NCI-H1105 (cell line): ENCODE results near the gene PROK1.

Experiments
- DNase-seq: peaks from one replicate; lab custom pipeline; 2025; lab: John Stamatoyannopoulos, UW

PROK1 gene

DNA sequence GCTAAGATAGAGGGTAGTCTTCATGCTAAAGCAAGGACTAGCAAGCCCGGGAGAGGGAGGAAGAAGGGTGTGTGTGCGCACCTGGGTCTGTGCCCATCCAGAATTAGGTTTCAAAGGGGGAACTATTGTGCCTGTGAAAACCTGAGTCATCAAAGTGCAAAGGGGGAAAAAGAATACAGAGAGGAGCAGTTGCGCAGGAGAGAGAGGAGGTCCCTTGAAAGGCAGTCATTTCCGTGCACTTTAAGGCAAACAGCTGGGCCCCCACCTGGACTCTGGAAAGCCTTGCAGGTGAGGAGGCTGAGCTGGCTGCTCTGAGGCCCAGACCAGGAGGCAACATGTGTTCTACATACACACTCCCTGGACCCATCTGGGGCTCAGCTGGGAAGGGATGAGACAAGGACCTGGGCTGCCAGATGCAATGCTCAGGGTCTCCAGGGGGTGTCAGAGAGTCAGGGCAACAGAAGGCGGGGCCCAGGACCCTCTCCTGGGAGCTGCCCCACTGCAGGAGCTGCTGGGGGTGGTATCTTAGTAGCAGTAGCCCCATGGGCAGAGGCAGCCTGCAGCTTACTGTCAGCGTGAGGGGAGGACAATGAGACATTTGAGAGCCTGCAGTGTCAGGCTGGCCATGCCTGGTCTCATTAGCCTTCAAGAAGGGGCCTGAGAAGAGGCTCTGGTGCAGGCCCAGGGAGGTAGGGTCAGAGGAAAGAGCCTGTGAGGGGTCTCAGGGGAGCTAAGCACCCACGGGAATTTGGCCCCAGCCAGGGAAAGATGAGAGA lies 14.3 kb downstream of the PROK1 start:
- no peak for DNase-seq

DNA sequence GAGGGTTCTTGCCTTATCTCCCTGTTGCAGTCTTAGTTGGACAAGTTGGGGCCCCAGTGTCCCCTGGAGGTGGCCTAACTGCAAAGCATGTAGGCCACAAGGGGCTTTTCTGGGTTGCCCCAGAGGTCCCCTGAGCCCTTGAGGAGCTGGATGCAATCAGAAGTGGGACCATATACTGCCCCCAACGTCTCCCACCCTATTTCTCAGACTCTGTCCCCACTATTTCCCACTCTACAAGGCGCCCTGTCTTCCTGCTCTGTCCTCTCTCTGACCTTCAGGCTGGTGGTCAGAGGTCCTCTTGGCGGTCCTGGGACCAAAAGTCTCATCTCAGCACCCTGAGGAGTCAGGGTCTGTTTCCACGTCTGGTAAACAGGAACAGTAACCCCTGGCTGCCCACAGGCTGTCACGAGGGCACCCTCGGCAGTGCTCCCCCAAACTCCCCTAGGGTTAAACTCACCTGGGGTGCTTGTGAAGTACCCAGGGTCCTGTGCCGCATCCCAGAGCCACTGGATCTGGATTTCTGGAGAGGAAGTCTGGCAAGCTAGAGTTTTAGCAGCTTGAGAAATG lies 14.9 kb downstream of the PROK1 start:
- no peak for DNase-seq

DNA sequence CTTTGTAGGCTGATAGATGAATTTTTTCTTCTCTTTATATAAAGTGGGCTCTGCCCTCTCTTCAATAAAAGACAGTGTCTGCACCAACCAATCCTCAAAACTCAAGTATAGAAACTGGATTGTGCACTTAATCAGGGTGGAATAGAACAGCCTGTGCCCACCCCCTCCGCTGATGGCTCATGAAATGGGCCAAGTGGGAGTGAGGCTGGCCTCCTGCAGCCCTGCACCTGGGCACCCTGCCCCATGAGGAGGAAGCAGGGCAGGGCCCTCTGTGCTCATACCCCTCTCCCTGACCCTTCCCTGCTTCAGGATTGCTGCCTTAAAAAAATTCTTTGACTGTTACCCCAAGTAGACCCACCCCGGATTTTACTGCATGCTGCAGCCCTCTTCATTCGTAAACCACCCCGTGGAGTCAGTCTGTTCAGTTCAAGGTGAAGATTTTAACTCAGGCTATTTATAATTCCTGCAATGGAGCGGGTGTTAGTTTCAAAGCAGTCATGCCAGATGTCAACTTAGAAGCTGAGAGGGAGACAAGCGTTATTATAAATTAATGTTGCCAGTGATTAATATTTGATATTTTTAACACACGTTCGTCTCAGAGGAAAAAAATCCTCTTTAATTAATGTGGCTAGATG lies 15.8 kb downstream of the PROK1 start:
- no peak for DNase-seq

DNA sequence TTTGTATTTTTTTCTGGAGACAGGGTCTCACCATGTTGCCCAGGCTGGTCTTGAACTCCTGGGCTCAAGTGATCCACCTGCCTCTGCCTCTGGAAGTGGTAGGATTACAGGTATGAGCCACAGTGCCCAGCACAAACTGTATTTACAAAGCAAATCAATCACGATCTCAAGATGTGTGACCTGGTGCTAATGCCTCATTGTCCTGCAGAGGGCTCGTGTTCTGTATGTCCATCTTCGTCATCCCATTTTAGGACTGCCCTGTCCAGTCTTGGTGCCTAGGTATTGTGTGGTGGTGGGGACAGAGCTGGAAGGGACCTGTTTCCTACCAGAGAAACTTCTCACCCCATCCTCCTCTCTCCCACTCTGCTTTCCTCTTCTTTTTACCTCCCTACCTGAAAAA lies 20.2 kb downstream of the PROK1 start:
- DNase-seq: no peak

DNA sequence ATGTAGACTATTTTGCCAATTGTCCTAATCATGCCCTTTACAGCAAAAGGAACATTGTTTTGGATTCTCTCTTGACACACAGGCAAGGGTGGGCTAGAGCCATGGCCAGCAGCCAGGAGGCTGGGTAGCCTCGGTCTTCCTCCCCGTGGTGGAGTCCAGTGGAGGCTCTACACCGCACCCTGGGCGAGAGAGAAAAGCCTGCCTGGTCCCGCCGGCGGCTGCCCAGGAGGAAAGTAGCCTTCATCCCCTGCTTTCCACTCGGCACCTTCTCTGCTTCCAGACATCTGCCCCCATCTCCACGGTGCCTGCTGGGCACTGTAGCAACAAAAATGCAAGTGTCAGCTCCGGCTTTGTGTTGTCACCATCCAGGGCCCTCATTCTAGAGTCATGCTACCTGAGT lies 21.6 kb downstream of the PROK1 start:
- DNase-seq: no peak

DNA sequence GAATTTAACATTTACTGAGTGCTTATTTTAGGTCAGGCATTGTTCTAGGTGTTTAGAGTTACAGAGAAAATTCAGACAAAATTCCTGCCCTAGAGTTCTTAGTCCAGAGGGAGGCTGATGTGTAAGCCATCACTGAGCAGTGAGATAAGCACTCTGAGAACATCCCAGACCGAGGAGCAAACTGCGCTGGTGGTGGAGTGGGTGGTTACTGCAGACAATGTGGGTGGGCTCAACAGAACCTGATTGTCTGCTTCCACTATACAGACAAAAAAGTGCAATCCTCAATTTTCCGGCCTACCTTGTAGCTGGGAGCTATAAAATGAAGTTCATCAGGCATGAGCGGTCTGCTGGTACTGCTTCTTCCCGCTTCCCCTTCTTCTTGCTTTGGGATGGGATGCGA lies 23.5 kb downstream of the PROK1 start:
- no peak for DNase-seq

DNA sequence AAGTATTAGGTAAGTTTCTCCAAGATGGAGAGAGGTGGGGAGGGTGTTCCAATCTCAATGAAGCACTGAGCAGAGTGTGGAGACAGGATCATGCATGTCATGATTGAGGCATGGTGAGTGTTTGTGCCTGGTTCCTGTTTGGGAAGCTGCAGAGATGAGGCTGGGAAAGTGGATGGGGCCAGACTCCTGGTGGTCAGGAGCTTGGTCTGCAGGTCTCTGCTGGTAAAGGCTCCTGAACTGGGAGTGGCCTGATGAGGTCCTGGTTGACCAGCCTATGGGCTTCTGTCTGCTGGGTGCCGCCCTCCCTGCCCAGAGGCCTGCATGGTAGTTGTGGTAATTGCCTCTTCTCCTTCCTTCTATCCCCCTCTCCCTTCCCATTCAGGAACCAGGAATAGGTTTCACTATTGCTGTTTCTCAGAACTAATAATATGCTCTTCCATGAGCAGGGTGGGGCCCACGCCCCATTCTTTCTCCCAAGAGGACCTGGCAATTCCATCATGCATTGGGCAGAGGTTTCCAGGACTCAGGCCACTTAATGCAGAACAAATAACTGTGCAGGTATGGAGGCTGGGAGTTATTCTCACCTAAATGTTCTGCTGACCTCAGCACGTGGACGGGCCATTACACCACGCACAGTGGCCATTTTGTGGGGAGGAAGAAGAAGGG lies 24.5 kb downstream of the PROK1 start:
- DNase-seq: no peak

DNA sequence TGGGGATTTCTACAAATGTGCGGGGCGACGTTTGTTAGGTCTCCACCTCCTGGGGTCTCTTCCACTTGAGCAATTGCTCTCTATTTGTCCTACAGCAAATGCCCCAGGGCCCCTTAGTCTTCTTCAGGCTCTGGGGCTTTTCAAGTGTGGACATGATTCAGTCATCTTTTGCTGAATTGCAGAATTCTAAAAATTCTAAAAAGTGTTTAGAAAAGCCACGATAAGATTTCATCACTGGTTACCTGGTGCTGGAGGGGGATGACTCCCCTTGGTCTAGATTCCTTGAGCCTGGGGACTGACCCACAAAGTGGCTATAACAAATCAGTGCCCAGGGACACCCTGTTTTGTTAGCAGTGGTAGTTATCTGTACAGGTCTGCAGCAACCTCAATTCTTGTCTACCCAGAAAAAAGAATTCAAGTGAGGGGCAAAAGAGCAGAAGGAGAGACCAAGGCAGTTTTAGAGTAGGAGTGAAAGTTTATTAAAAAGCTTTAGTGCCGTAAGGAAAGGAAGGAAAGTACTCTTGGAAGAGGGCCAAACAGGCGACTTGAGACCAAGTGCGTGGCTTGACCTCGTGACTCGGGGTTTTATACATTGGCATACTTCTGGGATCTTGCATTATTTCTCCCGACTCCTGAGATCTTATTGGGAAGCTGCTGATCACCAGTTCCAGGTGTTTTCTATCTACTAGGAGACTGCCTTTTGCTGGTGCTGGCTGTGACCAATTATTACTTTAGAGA lies 25.2 kb downstream of the PROK1 start:
- no peak for DNase-seq

DNA sequence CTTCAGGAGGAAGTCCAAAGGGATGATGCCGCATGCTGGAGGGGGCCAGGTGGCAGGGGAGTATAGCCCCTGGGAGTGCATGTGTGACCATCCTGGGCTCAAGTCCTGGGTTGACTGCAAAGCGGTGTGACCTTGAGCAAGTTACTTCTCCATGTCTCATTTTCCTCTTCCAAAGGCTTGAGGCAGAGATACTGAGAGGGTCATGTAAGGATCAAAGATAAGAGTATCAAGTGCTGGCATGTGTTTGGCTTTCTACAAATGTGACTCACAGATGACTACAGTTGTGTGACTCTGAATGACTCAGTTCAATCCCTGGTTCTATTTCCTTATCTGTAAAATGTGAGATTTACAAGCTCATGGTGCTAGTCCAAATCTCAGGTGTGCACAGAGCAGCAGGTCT lies 26.1 kb downstream of the PROK1 start:
- no peak for DNase-seq

DNA sequence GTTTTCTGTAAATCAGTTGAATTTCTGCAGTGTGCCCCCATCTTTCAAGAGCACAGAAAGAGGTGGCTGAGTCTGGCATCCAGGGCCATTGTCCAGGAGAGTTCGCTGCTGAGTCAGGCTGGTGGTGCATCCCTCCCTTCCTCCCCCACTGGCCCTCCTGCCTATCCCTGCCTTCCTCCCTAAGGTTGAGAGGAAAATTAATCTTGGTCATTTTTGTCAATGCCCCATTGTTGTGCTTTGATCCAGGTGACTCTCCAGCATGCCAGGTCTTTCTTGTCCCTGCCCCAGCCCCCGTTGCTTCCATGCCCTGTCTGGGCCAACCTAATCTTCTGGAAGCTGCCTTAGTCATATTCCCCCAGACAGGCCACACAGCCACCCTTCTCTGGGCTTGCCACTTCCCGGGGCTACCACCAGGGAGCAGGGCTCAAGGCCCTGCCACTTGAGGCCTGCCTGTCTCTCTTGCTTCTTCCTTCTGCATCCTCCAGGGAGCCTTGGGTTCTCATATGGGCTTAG lies 26.6 kb downstream of the PROK1 start:
- DNase-seq: no peak

DNA sequence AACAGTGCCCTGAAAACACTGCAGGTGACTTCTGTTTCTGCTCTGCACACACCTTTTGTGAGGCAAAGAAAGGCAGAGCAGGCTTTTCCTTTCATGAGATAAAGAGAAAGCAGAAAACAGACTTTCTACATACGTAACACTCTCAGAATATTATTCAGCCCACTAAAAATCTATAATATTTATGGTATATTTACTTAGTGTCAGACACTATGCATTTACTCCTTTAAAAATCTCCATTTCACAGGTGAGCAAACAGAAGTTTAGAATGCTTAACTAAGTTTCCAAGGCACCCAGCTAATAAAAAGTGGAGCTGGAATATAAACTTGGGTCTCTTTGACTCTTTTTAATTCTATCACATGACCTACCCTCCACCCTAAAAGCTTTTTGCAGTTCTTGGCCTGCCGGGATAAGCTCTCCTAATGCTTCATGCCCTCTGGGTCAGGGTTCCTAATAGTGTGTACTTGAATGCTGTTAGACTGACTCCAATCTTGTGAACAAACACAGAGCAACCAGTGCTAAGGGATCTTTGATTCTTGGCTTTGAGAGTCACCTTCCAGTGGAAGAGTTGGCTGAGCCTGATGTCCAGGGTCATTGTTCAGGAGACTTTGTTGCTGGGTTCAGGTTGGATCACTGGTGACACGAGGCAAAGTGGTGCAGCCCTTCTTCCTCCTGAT lies 27.2 kb downstream of the PROK1 start:
- no peak for DNase-seq

DNA sequence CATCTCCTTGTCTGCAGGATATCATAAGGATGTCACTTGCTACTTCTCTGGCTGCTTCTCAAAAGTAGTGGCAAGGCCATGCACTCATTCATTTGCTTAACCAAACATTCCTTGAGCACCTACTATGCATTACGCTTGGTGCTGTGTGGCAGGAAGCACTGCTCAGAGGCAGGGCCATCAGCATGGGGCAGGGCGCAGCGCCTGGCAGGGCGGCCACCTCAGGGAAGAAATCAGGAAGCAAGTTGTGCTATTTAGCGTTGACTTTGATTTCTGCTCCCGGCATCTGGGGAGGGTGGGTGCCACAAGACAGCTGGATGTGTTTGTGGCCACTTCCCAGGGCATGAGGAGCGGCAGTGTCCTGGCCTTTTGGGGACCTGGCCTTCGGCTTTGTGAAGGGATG lies 27.9 kb downstream of the PROK1 start:
- DNase-seq: no peak

DNA sequence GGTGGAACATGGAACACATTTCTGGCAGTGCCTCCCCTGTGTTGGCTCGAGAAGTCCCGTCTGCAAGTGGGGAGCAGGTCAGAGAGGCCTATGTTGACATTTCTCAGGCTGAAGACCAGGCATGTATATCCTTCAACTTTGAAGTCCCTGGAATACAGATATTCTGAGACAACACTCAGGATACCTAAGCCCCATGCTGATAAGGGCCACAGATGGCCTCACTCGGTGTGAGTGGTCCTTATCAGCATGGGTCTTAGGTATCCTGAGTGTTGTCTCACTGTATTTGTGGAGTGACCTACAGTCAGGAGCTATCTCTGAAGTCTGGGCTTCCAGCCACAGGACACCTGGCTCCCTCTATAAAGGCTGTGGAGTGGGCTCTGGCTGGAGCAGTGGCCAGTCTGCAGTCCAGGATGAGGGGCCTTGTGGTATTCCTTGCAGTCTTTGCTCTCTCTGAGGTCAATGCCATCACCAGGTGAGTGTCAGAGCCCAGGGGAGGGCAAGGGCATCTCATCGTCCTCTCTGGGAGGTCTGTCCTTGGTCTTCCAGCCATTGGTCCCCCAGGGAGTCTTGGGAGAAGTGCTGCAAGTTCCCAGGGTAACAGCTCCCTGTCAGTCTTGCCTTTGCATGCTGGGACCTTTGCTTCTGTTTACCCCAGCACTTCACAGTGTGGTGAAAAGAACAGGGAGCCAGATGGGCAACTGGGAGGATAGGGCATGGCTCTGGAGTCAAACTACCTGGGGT lies 29.6 kb downstream of the PROK1 start:
- no peak for DNase-seq

DNA sequence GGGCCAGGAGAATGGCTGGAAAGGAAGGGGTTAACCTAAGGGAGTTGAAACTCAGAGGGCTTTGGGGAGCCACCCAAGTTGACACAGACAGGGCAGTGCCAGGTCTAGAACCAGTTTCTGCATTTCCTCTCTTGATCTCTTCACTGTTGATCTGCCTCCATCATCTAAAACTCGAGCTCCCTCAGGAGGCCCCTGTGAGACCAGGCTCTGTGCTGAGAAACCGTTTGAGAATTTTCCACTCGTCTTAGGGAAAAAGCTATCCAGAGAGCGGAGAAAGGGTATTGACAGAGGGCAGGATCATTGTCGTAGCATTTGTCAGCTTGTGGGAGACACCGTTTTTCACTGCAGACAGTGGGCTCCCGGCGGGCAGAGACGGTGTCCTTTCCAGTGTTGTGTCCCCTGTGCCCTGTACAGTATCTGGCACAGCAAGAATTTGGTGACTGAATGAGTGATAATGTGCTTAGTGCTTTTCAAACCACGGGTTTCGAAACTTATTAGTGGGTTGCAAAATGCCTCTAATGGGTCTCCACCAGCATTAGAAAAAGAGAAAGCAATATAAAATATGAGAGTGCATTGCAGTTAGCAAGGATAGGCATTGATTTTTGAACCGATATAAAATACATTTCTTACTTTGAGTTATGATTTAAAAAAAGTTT lies 31.1 kb downstream of the PROK1 start:
- no peak for DNase-seq

DNA sequence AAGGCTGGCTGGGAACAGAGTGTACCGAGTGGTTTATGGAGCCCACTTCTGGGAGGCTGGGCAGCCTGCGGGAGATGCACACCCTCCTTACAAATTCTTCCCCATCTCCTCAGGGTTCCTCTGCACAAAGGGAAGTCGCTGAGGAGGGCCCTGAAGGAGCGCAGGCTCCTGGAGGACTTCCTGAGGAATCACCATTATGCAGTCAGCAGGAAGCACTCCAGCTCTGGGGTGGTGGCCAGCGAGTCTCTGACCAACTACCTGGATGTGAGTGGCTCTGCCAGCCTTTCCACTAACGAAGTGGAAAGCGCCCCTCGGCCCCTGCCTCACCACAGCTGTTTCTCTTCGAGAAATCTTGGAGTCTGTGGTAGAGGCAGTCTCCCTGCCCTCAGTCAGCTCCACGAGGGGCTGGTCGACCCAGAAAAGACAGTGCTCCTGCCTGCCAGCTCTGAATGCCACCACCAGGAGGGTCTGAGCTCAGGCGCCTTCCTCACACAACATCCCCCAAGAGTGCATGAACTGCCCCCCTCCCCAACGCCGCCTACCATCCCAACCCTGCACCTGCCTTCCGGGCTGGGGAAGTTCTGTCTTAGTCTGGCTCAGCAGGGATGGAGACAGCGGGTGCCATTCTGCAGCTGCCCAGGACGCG lies 31.8 kb downstream of the PROK1 start:
- no peak for DNase-seq

DNA sequence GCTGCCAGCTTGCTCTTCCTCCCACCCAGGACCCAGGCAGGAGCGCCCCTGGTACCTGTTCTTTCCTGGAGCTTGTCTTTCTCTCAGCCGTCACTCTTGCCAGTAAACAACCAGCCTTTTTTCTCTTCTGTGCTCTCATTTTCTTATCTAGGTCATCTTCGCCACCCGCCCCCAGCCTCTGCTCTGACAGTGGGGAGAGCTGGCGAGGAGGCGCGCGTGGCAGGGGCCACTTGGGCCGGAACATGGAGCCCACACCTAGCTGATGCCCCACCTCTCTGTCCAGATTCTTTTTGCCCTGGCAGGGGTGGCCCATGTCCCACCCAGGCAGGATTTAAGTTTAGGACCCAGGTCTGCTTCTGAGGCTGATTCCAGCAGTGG lies 32.3 kb downstream of the PROK1 start:
- no peak for DNase-seq

DNA sequence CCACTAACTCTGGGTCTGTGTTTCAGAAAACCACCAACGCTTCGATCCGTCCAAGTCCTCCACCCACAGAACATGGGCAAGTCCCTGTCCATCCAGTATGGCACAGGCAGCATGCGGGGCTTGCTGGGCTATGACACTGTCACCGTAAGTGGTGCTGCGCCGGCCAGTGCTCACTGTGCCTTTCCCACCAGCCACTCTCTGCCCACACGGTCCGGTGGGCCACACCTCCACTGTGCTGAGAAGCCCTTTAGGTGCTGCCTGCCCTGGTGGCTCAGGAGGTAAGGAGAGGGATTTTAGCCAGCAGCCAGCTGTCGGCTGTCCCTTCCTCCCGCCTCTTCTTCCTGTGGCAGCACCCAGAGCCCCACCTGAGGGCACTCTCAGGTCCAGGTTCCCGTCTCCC lies 33.9 kb downstream of the PROK1 start:
- DNase-seq: no peak

DNA sequence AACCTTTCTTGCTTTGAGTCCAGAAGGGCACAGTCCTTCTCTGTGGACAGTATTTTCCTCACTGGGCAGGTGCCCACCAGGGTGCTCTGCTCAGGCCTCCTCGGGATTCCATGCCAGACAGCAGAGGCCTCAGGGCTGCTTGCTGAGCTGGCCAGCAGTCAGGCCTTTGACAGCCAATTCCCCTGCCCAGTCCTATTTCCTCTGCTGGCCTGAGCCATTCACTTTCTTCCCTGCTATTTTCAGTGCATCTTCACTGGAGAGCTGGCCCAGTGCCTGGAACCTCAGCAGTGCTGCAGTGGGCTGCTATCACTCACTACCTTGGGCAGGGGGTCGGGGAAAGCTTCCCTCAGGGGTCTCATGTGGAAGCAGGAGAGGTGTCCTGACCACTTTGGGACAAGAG lies 34.8 kb downstream of the PROK1 start:
- DNase-seq: no peak

DNA sequence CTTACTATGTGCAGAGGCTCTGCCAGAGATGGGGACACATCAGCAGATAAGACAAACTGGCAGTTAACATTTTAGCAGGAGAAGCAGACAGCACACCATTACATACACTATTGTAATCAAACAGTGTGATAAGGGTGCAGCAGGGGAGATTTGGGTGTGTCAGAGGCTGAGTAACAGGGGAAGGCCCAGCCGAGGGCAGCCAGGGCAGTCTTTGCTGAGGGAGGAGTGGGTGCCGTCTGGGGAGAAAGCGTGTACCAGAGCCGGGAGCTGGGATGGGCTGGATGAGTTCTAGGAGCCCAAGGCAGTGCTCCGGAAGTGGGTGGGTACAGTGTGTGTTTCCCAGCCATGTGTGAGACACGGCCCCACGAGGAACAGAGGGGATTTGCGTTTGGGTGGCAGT lies 36.8 kb downstream of the PROK1 start:
- no peak for DNase-seq

DNA sequence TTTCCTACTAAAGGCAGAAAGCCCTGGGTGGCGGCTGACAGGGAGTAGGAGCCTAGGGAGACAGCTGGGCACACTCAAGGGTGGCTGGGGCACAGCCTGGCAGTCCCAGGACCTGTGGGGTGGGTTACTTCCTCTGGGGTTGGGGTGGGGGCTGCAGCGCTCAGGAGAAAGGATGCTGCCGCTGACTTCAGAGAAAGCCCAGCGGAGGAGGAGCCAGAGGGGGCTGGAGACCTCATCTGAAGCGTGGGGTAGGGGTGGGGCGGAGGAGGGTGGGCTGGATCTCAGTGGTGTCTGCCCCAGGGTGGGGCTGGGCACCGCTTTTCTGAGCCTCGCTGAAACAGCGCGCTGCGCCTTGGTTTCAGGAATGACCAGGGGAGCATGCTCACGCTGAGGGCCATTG lies 37.2 kb downstream of the PROK1 start:
- DNase-seq: no peak
